Liver (tissue), 9 donors: ENCODE data around the gene OTOG. TPM values are rescaled to one million over a fixed set of nuclear protein-coding genes. Genes with fewer than 3 reads are reported as not detected.

ENCODE experiments used
- DNase-seq: peaks from one replicate; pipeline ENCODE4 v3.0.0-alpha.2; 2017; ENCODE audit warnings: low spot score
- H3K27ac ChIP-seq, 2 donors: one replicate each; pipeline ENCODE4 v1.7.0; 2013; ENCODE audit warnings: inconsistent platforms in 2 of 2, low read length in 2 of 2, control low read depth in 1 of 2, low read depth in 1 of 2, mild to moderate bottlenecking in 1 of 2
- H3K27me3 ChIP-seq, 4 donors: one replicate each; pipeline versions ENCODE4 v1.6.1 to v1.7.0; 2013; ENCODE audit warnings: low read length in 3 of 4, inconsistent platforms in 1 of 4, mild to moderate bottlenecking in 1 of 4, moderate library complexity in 1 of 4; ENCODE audit not compliant: control insufficient read depth in 4 of 4, insufficient read depth in 4 of 4
- H3K36me3 ChIP-seq, 4 donors: one replicate each; pipeline versions ENCODE4 v1.6.1 to v1.7.0; 2013; ENCODE audit warnings: low read length in 3 of 4, mild to moderate bottlenecking in 3 of 4, low read depth in 1 of 4, moderate library complexity in 1 of 4; ENCODE audit not compliant: control insufficient read depth in 4 of 4, insufficient read depth in 3 of 4
- H3K4me1 ChIP-seq, 4 donors: one replicate each; pipeline versions ENCODE4 v1.6.1 to v1.7.0; 2013; ENCODE audit warnings: low read length in 3 of 4, mild to moderate bottlenecking in 3 of 4, moderate library complexity in 1 of 4; ENCODE audit not compliant: control insufficient read depth in 4 of 4, insufficient read depth in 4 of 4
- H3K4me3 ChIP-seq, 3 donors: one replicate each; pipeline versions ENCODE4 v1.6.1 to v1.7.0; 2013; ENCODE audit warnings: low read length in 3 of 3, control low read depth in 1 of 3, low read depth in 1 of 3, mild to moderate bottlenecking in 1 of 3
- H3K9ac ChIP-seq, 2 donors: one replicate each; pipeline ENCODE4 v1.7.0; 2013; ENCODE audit warnings: low read length in 2 of 2, mild to moderate bottlenecking in 2 of 2, moderate library complexity in 2 of 2, control low read depth in 1 of 2, low read depth in 1 of 2
- H3K9me3 ChIP-seq, 4 donors: one replicate each; pipeline versions ENCODE4 v1.6.1 to v1.7.0; 2013; ENCODE audit warnings: low read length in 3 of 4; ENCODE audit not compliant: control insufficient read depth in 4 of 4
- EGR1 ChIP-seq, 2 donors: IDR thresholded peaks; 2 replicates each; pipeline ENCODE4 v1.6.1; 2016 to 2018; ENCODE audit warnings: antibody characterized with exemption in 2 of 2, low read depth in 2 of 2
- FOXA2 ChIP-seq: IDR thresholded peaks from 2 replicates; pipeline ENCODE4 v1.6.1; 2016; ENCODE audit warnings: antibody characterized with exemption
- GABPA ChIP-seq, 2 donors: IDR thresholded peaks in 1 of 2; conservative IDR thresholded peaks in 1 of 2; 2 replicates each; pipeline ENCODE4 v1.6.1; 2016; ENCODE audit warnings: antibody characterized with exemption in 2 of 2, mild to moderate bottlenecking in 1 of 2, moderate library complexity in 1 of 2
- HNF4A ChIP-seq, 2 donors: conservative IDR thresholded peaks; 2 replicates each; pipeline ENCODE4 v1.6.1; 2016; ENCODE audit warnings: antibody characterized with exemption in 2 of 2, mild to moderate bottlenecking in 2 of 2
- HNF4G ChIP-seq: IDR thresholded peaks from 2 replicates; pipeline ENCODE4 v1.6.1; 2016; ENCODE audit warnings: antibody characterized with exemption
- JUND ChIP-seq, 2 donors: IDR thresholded peaks; 2 replicates each; pipeline ENCODE4 v1.6.1; 2016; ENCODE audit warnings: antibody characterized with exemption in 2 of 2
- NR2F2 ChIP-seq: IDR thresholded peaks from 2 replicates; pipeline ENCODE4 v1.6.1; 2016; ENCODE audit warnings: antibody characterized with exemption
- RAD21 ChIP-seq, 2 donors: IDR thresholded peaks; 2 replicates each; pipeline ENCODE4 v1.6.1; 2016; ENCODE audit warnings: antibody characterized with exemption in 2 of 2, mild to moderate bottlenecking in 2 of 2
- SP1 ChIP-seq: IDR thresholded peaks from 2 replicates; pipeline ENCODE4 v1.6.1; 2018; ENCODE audit warnings: antibody characterized with exemption, mild to moderate bottlenecking
- TAF1 ChIP-seq: conservative IDR thresholded peaks from 2 replicates; pipeline ENCODE4 v1.6.1; 2016; ENCODE audit warnings: antibody characterized with exemption, mild to moderate bottlenecking
- YY1 ChIP-seq: IDR thresholded peaks from 2 replicates; pipeline ENCODE4 v1.6.1; 2016; ENCODE audit warnings: antibody characterized with exemption, mild to moderate bottlenecking
- WGBS: extraction: QIAGEN DNeasy Blood & Tissue Kit; methylation state at CpG from one replicate; pipeline ENCODE4 v1.1.7; 2013; 5-methylcytosine and 5-hydroxymethylcytosine counted together
- polyA plus RNA-seq, 2 donors: library from polyadenylated mRNA; stranded (reverse) in 1 of 2; unstranded in 1 of 2; fragments of 200-250 nt in 1 of 2; fragments of >200 nt in 1 of 2; fragmentation: Nextera tagmentation in 1 of 2; extraction: Ambion mirVana in 1 of 2; gene quantifications; one replicate each; pipeline versions ENCODE4 v1.2.1 to v1.2.3, GENCODE V29; 2013 to 2015
- total RNA-seq, 2 donors: library from RNA; depleted of rRNA; stranded (reverse); fragments of >200 nt; gene quantifications; one replicate each; pipeline ENCODE4 v1.2.3, GENCODE V29; 2014
- TF ChIP-seq, protein P1 (sequence below): IDR thresholded peaks from 2 replicates; pipeline ENCODE4 v1.6.1; 2016; ENCODE audit warnings: antibody characterized with exemption
- TF ChIP-seq, protein P2 (sequence below): IDR thresholded peaks from 2 replicates; pipeline ENCODE4 v1.6.1; 2016; ENCODE audit warnings: antibody characterized with exemption
- TF ChIP-seq, protein P3 (sequence below): fragments of 150-350 bp; IDR thresholded peaks from 2 replicates; pipeline ENCODE4 v1.5.1; 2017; ENCODE audit warnings: improper control_type of control experiment, low read depth, low read length; ENCODE audit not compliant: missing input control
- TF ChIP-seq, protein P4 (sequence below): IDR thresholded peaks from 2 replicates; pipeline ENCODE4 v1.6.1; 2016; ENCODE audit warnings: antibody characterized with exemption
- donor health status: healthy.
- donor health status: healthy.
- donor health status: healthy.
- donor health status: healthy.
- donor health status: healthy.

OTOG gene
- total and polyA plus RNA-seq, 4 donors = not detected

DNA sequence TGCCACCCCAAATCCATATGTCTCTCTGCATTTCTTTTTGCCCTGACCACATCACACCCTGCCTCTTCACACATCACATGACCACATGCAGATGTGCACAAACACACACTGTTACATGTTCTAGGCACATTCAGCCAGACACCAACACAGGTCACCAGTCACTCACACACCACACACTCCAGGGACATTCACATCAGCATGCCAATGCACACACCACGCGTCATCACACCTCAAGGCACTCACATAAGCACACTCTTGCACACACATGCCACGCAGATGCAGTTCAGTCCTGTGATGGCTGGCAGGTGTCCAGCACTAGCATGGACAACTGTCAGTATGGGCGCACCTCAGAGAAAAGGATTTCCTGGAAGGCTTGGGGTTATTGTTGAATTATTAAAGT lies 95.3 kb downstream of the OTOG start:
- no peak overlapping the region for H3K4me3 ChIP-seq
- no peak for TF ChIP-seq HNF4G
- no peak for TF ChIP-seq YY1
- TF ChIP-seq GABPA (IDR thresholded peaks at IDR 0.05 in 1 of 2, conservative IDR thresholded peaks at IDR 0.05 in 1 of 2) = no peak
- TF ChIP-seq RAD21 (IDR thresholded peaks at IDR 0.05) = no peak
- TF ChIP-seq, protein P1, sequence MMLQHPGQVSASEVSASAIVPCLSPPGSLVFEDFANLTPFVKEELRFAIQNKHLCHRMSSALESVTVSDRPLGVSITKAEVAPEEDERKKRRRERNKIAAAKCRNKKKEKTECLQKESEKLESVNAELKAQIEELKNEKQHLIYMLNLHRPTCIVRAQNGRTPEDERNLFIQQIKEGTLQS = no peak
- TF ChIP-seq NR2F2 = no peak
- no peaks in the 10 kb centered on the region for H3K27me3 ChIP-seq
- 90% methylated on average over 4 of the region's 4 CpGs for WGBS
- H3K9ac ChIP-seq = no peak overlapping the region
- no peaks in the 10 kb centered on the region for H3K36me3 ChIP-seq
- no peak overlapping the region for H3K27ac ChIP-seq
- no peak for DNase-seq
- H3K9me3 ChIP-seq = no peaks in the 10 kb centered on the region
- no peaks in the 10 kb centered on the region for H3K4me1 ChIP-seq

DNA sequence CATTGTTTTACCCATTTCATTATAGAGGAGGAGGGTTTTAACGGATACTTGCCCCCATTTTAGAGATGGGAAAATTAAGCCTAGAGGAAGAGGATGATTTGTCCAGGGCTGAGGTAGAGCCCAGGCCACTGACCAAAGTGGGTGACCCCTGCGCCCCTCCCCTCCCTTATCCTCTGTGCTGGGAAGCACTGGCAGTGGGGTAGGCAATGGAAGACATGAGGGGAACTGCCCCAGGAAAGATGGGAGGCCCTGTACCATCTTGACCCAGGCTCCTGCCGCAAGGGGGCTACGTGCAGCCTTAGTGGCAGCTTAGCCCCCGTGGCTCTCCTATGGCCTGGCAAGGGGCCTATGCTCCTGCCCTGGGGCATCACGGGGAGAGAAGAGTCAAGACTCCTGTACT lies 95.9 kb downstream of the OTOG start:
- Histone ChIP-seq H3K4me3 (no peak overlapping the region), H3K9me3 (peaks cover 0 to 4% (median 1%) of the 10 kb centered on the region in 4 donors), H3K9ac (no peak overlapping the region), H3K27ac (no peak overlapping the region), H3K27me3 (no peaks in the 10 kb centered on the region), H3K4me1 (no peaks in the 10 kb centered on the region), H3K36me3 (no peaks in the 10 kb centered on the region)
- TF ChIP-seq, protein P2, sequence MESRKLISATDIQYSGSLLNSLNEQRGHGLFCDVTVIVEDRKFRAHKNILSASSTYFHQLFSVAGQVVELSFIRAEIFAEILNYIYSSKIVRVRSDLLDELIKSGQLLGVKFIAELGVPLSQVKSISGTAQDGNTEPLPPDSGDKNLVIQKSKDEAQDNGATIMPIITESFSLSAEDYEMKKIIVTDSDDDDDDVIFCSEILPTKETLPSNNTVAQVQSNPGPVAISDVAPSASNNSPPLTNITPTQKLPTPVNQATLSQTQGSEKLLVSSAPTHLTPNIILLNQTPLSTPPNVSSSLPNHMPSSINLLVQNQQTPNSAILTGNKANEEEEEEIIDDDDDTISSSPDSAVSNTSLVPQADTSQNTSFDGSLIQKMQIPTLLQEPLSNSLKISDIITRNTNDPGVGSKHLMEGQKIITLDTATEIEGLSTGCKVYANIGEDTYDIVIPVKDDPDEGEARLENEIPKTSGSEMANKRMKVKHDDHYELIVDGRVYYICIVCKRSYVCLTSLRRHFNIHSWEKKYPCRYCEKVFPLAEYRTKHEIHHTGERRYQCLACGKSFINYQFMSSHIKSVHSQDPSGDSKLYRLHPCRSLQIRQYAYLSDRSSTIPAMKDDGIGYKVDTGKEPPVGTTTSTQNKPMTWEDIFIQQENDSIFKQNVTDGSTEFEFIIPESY = no peak
- TF ChIP-seq, protein P1 = no peak
- TF ChIP-seq TAF1 (no peak), HNF4A (conservative IDR thresholded peaks at IDR 0.05) (no peak), GABPA (IDR thresholded peaks at IDR 0.05 in 1 of 2, conservative IDR thresholded peaks at IDR 0.05 in 1 of 2) (no peak), SP1 (no peak), EGR1 (IDR thresholded peaks at IDR 0.05; ENCODE audit: low read depth in 2 of 2) (no peak), NR2F2 (no peak), RAD21 (IDR thresholded peaks at IDR 0.05) (no peak), YY1 (no peak), JUND (IDR thresholded peaks at IDR 0.05) (no peak), HNF4G (no peak), FOXA2 (no peak)
- TF ChIP-seq, protein P3, sequence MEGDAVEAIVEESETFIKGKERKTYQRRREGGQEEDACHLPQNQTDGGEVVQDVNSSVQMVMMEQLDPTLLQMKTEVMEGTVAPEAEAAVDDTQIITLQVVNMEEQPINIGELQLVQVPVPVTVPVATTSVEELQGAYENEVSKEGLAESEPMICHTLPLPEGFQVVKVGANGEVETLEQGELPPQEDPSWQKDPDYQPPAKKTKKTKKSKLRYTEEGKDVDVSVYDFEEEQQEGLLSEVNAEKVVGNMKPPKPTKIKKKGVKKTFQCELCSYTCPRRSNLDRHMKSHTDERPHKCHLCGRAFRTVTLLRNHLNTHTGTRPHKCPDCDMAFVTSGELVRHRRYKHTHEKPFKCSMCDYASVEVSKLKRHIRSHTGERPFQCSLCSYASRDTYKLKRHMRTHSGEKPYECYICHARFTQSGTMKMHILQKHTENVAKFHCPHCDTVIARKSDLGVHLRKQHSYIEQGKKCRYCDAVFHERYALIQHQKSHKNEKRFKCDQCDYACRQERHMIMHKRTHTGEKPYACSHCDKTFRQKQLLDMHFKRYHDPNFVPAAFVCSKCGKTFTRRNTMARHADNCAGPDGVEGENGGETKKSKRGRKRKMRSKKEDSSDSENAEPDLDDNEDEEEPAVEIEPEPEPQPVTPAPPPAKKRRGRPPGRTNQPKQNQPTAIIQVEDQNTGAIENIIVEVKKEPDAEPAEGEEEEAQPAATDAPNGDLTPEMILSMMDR = no peak
- TF ChIP-seq, protein P4, sequence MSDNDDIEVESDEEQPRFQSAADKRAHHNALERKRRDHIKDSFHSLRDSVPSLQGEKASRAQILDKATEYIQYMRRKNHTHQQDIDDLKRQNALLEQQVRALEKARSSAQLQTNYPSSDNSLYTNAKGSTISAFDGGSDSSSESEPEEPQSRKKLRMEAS = no peak
- DNase-seq = no peak
- 86% methylated on average over 6 of the region's 6 CpGs for WGBS
